Activated B cell treated with CpG ODN at 0.5 μM for 24 hours (primary cell): Measurements from ENCODE around the gene CALHM6. TPM values are rescaled to one million over a fixed set of nuclear protein-coding genes. Genes with fewer than 3 reads are reported as not detected.

Experiments used
- ATAC-seq: fragments of 200-7000 bp; cut with Tn5 transposase; one replicate; pipeline ENCODE4 v1.10.0; 2021; ENCODE audit warnings: low read depth, mild to moderate bottlenecking, moderate library complexity
- CTCF ChIA-PET: fragments of 350-600 bp; sonication (Branson Sonifier 250); formaldehyde crosslinking; loops from one replicate; lab custom pipeline; 2021; ENCODE audit warnings: antibody characterized with exemption; lab: Charles Lee
- POLR2A ChIA-PET: fragments of 350-600 bp; sonication (Branson Sonifier 250); formaldehyde crosslinking; loops from one replicate; lab custom pipeline; 2021; ENCODE audit warnings: antibody characterized with exemption; lab: Charles Lee
- DNase-seq: peaks from one replicate; pipeline ENCODE4 v3.0.0; 2022
- H3K27ac Mint-ChIP-seq: one replicate; pipeline ENCODE4 v1.8.0; 2020; ENCODE audit warnings: mixed read lengths
- H3K27me3 Mint-ChIP-seq: one replicate; pipeline ENCODE4 v1.8.0; 2021; ENCODE audit warnings: mixed read lengths
- H3K36me3 Mint-ChIP-seq: one replicate; pipeline ENCODE4 v1.8.0; 2021; ENCODE audit warnings: low read depth, mixed read lengths
- H3K4me1 Mint-ChIP-seq: one replicate; pipeline ENCODE4 v1.8.0; 2021; ENCODE audit warnings: mixed read lengths
- H3K4me3 Mint-ChIP-seq: one replicate; pipeline ENCODE4 v1.8.0; 2020; ENCODE audit warnings: mild to moderate bottlenecking, mixed read lengths
- H3K9me3 Mint-ChIP-seq: one replicate; pipeline ENCODE4 v1.8.0; 2020; ENCODE audit warnings: mixed read lengths
- intact Hi-C: fragments of 100-400 bp; cut with micrococcal nuclease; formaldehyde crosslinking; loops from one replicate; pipeline ENCODE4 v1.15.1; 2024
- total RNA-seq: library from RNA; stranded (reverse); gene quantifications from 2 replicates; pipeline ENCODE4 v1.2.3, GENCODE V29; 2022
- TF ChIP-seq, protein P1 (sequence below): fragments of 200-600 bp; IDR thresholded peaks from one replicate; pipeline ENCODE4 v1.8.0; 2022; ENCODE audit warnings: antibody characterized with exemption, mild to moderate bottlenecking

CALHM6 gene
- total RNA-seq, 1 donor from 2014 or later: 15.0 TPM

DNA sequence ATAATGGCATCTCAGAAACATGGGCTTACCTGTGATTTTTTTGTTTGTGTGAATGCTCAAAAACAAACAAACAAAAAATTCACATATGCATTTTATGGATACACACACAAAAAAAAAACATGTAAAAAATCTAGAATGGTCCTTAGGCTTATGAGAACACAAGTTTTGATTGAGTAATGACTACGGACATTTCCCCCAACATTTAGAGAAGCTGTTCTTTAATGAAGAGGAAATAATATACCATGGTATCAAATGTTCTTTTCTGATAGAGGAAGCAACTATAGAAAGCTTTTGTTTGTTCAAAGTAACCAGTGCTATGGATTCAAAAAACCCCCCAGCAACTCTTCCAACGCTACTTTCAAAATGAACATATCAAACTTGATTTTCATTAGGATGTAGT lies 8.6 kb upstream of the CALHM6 start:
- no peaks in the 10 kb centered on the region for H3K9me3 Mint-ChIP-seq
- POLR2A ChIA-PET: no interaction called here
- peaks cover 28% of the 10 kb centered on the region for H3K4me1 Mint-ChIP-seq
- TF ChIP-seq, protein P1, sequence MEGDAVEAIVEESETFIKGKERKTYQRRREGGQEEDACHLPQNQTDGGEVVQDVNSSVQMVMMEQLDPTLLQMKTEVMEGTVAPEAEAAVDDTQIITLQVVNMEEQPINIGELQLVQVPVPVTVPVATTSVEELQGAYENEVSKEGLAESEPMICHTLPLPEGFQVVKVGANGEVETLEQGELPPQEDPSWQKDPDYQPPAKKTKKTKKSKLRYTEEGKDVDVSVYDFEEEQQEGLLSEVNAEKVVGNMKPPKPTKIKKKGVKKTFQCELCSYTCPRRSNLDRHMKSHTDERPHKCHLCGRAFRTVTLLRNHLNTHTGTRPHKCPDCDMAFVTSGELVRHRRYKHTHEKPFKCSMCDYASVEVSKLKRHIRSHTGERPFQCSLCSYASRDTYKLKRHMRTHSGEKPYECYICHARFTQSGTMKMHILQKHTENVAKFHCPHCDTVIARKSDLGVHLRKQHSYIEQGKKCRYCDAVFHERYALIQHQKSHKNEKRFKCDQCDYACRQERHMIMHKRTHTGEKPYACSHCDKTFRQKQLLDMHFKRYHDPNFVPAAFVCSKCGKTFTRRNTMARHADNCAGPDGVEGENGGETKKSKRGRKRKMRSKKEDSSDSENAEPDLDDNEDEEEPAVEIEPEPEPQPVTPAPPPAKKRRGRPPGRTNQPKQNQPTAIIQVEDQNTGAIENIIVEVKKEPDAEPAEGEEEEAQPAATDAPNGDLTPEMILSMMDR: no peak
- no peaks in the 10 kb centered on the region for H3K27me3 Mint-ChIP-seq
- DNase-seq: no peak
- CTCF ChIA-PET: no interaction called here
- H3K4me3 Mint-ChIP-seq: no peak overlapping the region
- no peak overlapping the region for H3K27ac Mint-ChIP-seq
- intact Hi-C loops: no loop called here
- H3K36me3 Mint-ChIP-seq: no peaks in the 10 kb centered on the region
- ATAC-seq: no peak

- H3K4me1 Mint-ChIP-seq: peaks cover 13% of the 10 kb centered on the region
- no peak overlapping the region for H3K4me3 Mint-ChIP-seq
- no peaks in the 10 kb centered on the region for H3K27me3 Mint-ChIP-seq
- intact Hi-C loops: no loop called here
- DNase-seq (no peak), ATAC-seq (no peak)
- ChIA-PET CTCF (no interaction called here), POLR2A (interaction anchor here (0.6 kb wide), 1 partner anchor 86 kb away, joined by 5 read pairs; the partner anchor contains the start of gene DSE)
- H3K36me3 Mint-ChIP-seq: no peaks in the 10 kb centered on the region
- TF ChIP-seq, protein P1: no peak
- H3K27ac Mint-ChIP-seq: no peak overlapping the region
- no peaks in the 10 kb centered on the region for H3K9me3 Mint-ChIP-seq
These were observed 5.1 kb upstream of the CALHM6 start for GRCh38 chr6:116456106-116456505.

DNA sequence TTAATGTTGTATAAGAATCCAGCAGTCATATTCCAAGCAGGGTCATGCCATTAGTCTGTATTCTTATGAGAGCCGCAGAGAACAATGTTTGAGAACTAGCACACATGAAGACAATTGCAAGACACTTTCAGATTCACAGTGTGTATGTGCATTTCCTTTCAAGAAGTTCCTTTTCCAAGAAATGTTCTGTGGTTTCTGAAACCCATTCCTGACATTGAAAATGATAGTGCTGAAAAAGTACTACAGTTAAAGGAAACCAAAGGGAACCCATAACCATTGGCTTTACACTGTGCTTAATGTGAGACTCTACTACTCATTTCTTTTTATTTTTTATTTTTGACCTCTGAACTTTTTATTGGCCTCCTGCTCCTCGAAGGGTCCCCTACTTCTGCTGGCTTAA lies 4.2 kb upstream of the CALHM6 start:
- Mint-ChIP-seq H3K9me3 (no peaks in the 10 kb centered on the region), H3K4me3 (no peak overlapping the region), H3K36me3 (no peaks in the 10 kb centered on the region), H3K27ac (no peak overlapping the region), H3K27me3 (no peaks in the 10 kb centered on the region), H3K4me1 (peaks cover 13% of the 10 kb centered on the region)
- intact Hi-C loops: no loop called here
- ATAC-seq: no peak
- TF ChIP-seq, protein P1: no peak
- DNase-seq: no peak
- CTCF ChIA-PET: no interaction called here
- POLR2A ChIA-PET: no interaction called here

GRCh38 chr6:116458264-116458663 lies 2.9 kb upstream of the CALHM6 start:
- intact Hi-C loops: no loop called here
- Mint-ChIP-seq H3K27ac (no peak overlapping the region), H3K27me3 (no peaks in the 10 kb centered on the region), H3K9me3 (no peaks in the 10 kb centered on the region), H3K4me1 (peaks cover 22% of the 10 kb centered on the region), H3K36me3 (no peaks in the 10 kb centered on the region), H3K4me3 (no peak overlapping the region)
- TF ChIP-seq, protein P1: no peak
- POLR2A ChIA-PET: no interaction called here
- DNase-seq (no peak), ATAC-seq (no peak)
- CTCF ChIA-PET: no interaction called here

DNA sequence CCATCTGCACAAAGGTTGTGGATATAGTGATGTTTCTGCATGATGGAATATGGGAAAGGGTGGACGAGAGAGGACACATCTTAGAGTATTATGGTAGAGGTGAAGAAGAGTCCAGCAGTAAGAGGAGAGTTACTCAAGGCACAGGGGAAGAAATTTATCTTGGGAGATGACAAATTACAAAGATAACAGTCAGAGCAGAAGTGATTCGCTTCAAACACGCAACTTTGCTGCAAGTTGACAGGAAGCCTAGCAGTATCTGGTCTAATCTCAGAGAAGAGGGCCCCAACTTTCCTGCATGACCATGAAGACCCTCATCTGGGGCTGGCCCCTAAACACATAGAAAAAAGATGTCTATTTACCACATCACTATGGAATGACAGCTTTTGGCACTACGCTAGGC lies 1.2 kb upstream of the CALHM6 start:
- Mint-ChIP-seq H3K27me3 (no peaks in the 10 kb centered on the region), H3K36me3 (no peaks in the 10 kb centered on the region), H3K4me3 (no peak overlapping the region), H3K9me3 (no peaks in the 10 kb centered on the region), H3K27ac (no peak overlapping the region), H3K4me1 (peaks cover 37% of the 10 kb centered on the region)
- DNase-seq: no peak
- ATAC-seq: no peak
- ChIA-PET POLR2A (interaction anchor here (1.3 kb wide), 1 partner anchor 14 kb away, joined by 3 read pairs; no protein-coding TSS in a partner anchor), CTCF (interaction anchor here (1.8 kb wide), 1 partner anchor 172 kb away, joined by 7 read pairs; no protein-coding TSS in a partner anchor)
- intact Hi-C loops: loop anchor here (5.0 to 10.0 kb wide), 4 partner anchors 68 to 445 kb away; partner anchors contain the start of genes KPNA5 and NT5DC1
- TF ChIP-seq, protein P1: no peak
